Keratinocyte (primary cell): ENCODE data around the gene SLIT3. TPM values are rescaled to one million over a fixed set of nuclear protein-coding genes. Genes with fewer than 3 reads are reported as not detected.

ENCODE experiments used
- DNase-seq: peaks from one replicate; pipeline ENCODE4 v3.0.0-alpha.2; 2011; ENCODE audit warnings: low read depth, missing footprints, low spot score
- FAIRE-seq: peaks from 2 replicates; lab custom pipeline; 2011; peaks lifted over from hg19 to GRCh38; lab: Jason Lieb, UNC
- H2AFZ ChIP-seq: 2 replicates; pipeline ENCODE4 v1.6.0; 2012; ENCODE audit warnings: low read length, control low read depth, inconsistent platforms; ENCODE audit not compliant: control insufficient read depth
- H3K27ac ChIP-seq: 2 replicates; pipeline ENCODE4 v1.5.1; 2011; ENCODE audit warnings: low read length; ENCODE audit not compliant: control insufficient read depth, insufficient read depth
- H3K27me3 ChIP-seq: 3 replicates; pipeline ENCODE4 v1.6.0; 2011; ENCODE audit warnings: low read length; ENCODE audit not compliant: control insufficient read depth, insufficient read depth; ENCODE audit errors: extremely low read depth
- H3K36me3 ChIP-seq, 2 experiments: 2 replicates in 1 of 2; 3 replicates in 1 of 2; pipeline ENCODE4 v1.5.1; 2011; ENCODE audit warnings: low read length in 2 of 2, mild to moderate bottlenecking in 1 of 2; ENCODE audit not compliant: control insufficient read depth in 2 of 2, insufficient read depth in 2 of 2; ENCODE audit errors: extremely low read depth in 1 of 2
- H3K4me1 ChIP-seq: 3 replicates; pipeline ENCODE4 v1.5.1; 2011; ENCODE audit warnings: low read length; ENCODE audit not compliant: control insufficient read depth, insufficient read depth; ENCODE audit errors: extremely low read depth
- H3K4me2 ChIP-seq: 3 replicates; pipeline ENCODE4 v1.6.0; 2011; ENCODE audit warnings: low read depth, low read length; ENCODE audit not compliant: control insufficient read depth, insufficient read depth; ENCODE audit errors: extremely low read depth
- H3K4me3 ChIP-seq, 3 experiments: fragments of 200-600 bp in 1 of 3; sonication (generic) in 1 of 3; 2 replicates in 2 of 3; 3 replicates in 1 of 3; pipeline ENCODE4 v1.5.1; 2011 to 2016; ENCODE audit warnings: low read length in 3 of 3, mild to moderate bottlenecking in 3 of 3, control low read depth in 2 of 3, inconsistent platforms in 1 of 3, low read depth in 1 of 3, mixed read lengths in 1 of 3, mixed run types in 1 of 3, moderate library complexity in 1 of 3; ENCODE audit not compliant: control insufficient read depth in 2 of 3, insufficient read depth in 2 of 3; ENCODE audit errors: extremely low read depth in 1 of 3
- H3K79me2 ChIP-seq: 2 replicates; pipeline ENCODE4 v1.6.0; 2012; ENCODE audit warnings: low read length; ENCODE audit not compliant: control insufficient read depth, insufficient read depth
- H3K9ac ChIP-seq: 3 replicates; pipeline ENCODE4 v1.6.0; 2011; ENCODE audit warnings: low read length; ENCODE audit not compliant: control insufficient read depth, insufficient read depth; ENCODE audit errors: extremely low read depth
- H3K9me1 ChIP-seq: 3 replicates; pipeline ENCODE4 v1.6.0; 2011; ENCODE audit warnings: low read length; ENCODE audit not compliant: control insufficient read depth, insufficient read depth; ENCODE audit errors: extremely low read depth
- H3K9me3 ChIP-seq: 2 replicates; pipeline ENCODE4 v1.5.1; 2012; ENCODE audit warnings: low read depth, low read length; ENCODE audit not compliant: control insufficient read depth
- H4K20me1 ChIP-seq: 3 replicates; pipeline ENCODE4 v1.6.0; 2011; ENCODE audit warnings: low read length; ENCODE audit not compliant: control insufficient read depth, insufficient read depth; ENCODE audit errors: extremely low read depth
- EZH2 ChIP-seq: IDR thresholded peaks from one replicate; pipeline ENCODE4 v1.6.1; 2012; ENCODE audit warnings: inconsistent platforms, mild to moderate bottlenecking, low read length, moderate library complexity
- dilution Hi-C: fragments of 300-500 bp; cut with MboI; formaldehyde crosslinking; loops from one replicate; pipeline ENCODE4 v1.7.0; 2020; ENCODE audit warnings: low sequenced_read_pairs; ENCODE audit not compliant: extremely low pct_ligation_motif_present
- polyA plus RNA-seq, 5 experiments: library from polyadenylated mRNA; depleted of rRNA in 3 of 5; stranded (reverse) in 3 of 5; stranded (forward) in 1 of 5; unstranded in 1 of 5; fragments of >200 nt; gene quantifications; 1 replicate in 1 of 5; 2 replicates in 3 of 5; 3 replicates in 1 of 5; pipeline versions ENCODE4 v1.2.1 to v1.2.3, GENCODE V29; 2011 to 2012; ENCODE audit warnings: missing spikeins in 2 of 5, low read depth in 1 of 5, low replicate concordance in 1 of 5
- TF ChIP-seq, protein P1 (sequence below), 3 experiments: IDR thresholded peaks in 1 of 3; conservative IDR thresholded peaks in 1 of 3; optimal IDR thresholded peaks in 1 of 3; 2 replicates in 2 of 3; 3 replicates in 1 of 3; pipeline versions ENCODE3 to v1.5.1; 2011; ENCODE audit warnings: low read length in 3 of 3, mild to moderate bottlenecking in 3 of 3, moderate library complexity in 2 of 3, control low read depth in 1 of 3, inconsistent platforms in 1 of 3; ENCODE audit not compliant: insufficient read depth in 2 of 3; ENCODE audit errors: extremely low read depth in 1 of 3

SLIT3 gene
- polyA plus RNA-seq, 1 donor (not counting 4 experiments of a cell fraction or from before 2014, with no cell fraction given): 2.4 TPM

- Histone ChIP-seq H3K4me3 (no peak overlapping the region), H3K9me1 (no peaks in the 10 kb centered on the region), H3K36me3 (no peaks in the 10 kb centered on the region), H4K20me1 (no peaks in the 10 kb centered on the region), H3K27ac (no peak overlapping the region), H3K27me3 (no peaks in the 10 kb centered on the region), H3K79me2 (no peaks in the 10 kb centered on the region), H3K4me2 (no peak overlapping the region), H3K9ac (no peak overlapping the region), H3K9me3 (no peaks in the 10 kb centered on the region), H3K4me1 (no peaks in the 10 kb centered on the region), H2AFZ (no peak overlapping the region)
- DNase-seq: no peak
- no peak for FAIRE-seq
- dilution Hi-C loops: no loop called here
- TF ChIP-seq, protein P1, sequence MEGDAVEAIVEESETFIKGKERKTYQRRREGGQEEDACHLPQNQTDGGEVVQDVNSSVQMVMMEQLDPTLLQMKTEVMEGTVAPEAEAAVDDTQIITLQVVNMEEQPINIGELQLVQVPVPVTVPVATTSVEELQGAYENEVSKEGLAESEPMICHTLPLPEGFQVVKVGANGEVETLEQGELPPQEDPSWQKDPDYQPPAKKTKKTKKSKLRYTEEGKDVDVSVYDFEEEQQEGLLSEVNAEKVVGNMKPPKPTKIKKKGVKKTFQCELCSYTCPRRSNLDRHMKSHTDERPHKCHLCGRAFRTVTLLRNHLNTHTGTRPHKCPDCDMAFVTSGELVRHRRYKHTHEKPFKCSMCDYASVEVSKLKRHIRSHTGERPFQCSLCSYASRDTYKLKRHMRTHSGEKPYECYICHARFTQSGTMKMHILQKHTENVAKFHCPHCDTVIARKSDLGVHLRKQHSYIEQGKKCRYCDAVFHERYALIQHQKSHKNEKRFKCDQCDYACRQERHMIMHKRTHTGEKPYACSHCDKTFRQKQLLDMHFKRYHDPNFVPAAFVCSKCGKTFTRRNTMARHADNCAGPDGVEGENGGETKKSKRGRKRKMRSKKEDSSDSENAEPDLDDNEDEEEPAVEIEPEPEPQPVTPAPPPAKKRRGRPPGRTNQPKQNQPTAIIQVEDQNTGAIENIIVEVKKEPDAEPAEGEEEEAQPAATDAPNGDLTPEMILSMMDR (optimal IDR thresholded peaks at IDR 0.05 in 1 of 3, IDR thresholded peaks at IDR 0.05 in 1 of 3, conservative IDR thresholded peaks at IDR 0.05 in 1 of 3; ENCODE audit: extremely low read depth in 1 of 3, insufficient read depth in 2 of 3, low read length in 3 of 3): no peak
- TF ChIP-seq EZH2: no peak
Measured at GRCh38 chr5:168793841-168794837, 506.8 kb downstream of the SLIT3 start.

- no peak overlapping the region for H3K4me3 ChIP-seq
- H2AFZ ChIP-seq: no peak overlapping the region
- H3K9me3 ChIP-seq: no peaks in the 10 kb centered on the region
- H3K9me1 ChIP-seq: no peaks in the 10 kb centered on the region
- no peak overlapping the region for H3K27ac ChIP-seq
- no peaks in the 10 kb centered on the region for H3K79me2 ChIP-seq
- no peak for DNase-seq
- no peak overlapping the region for H3K9ac ChIP-seq
- no peak overlapping the region for H3K4me2 ChIP-seq
- TF ChIP-seq, protein P1 (optimal IDR thresholded peaks at IDR 0.05 in 1 of 3, IDR thresholded peaks at IDR 0.05 in 1 of 3, conservative IDR thresholded peaks at IDR 0.05 in 1 of 3; ENCODE audit: extremely low read depth in 1 of 3, insufficient read depth in 2 of 3, low read length in 3 of 3): no peak
- no peak for TF ChIP-seq EZH2
- no peaks in the 10 kb centered on the region for H3K36me3 ChIP-seq
- H3K4me1 ChIP-seq: no peaks in the 10 kb centered on the region
- dilution Hi-C loops: no loop called here
- no peaks in the 10 kb centered on the region for H4K20me1 ChIP-seq
- FAIRE-seq: no peak
- H3K27me3 ChIP-seq: no peaks in the 10 kb centered on the region
Measured at GRCh38 chr5:168792678-168793077, 508.3 kb downstream of the SLIT3 start.
